H1 (cell line): Measurements from ENCODE around the gene NAT10. TPM values are rescaled to one million over a fixed set of nuclear protein-coding genes. Genes with fewer than 3 reads are reported as not detected.

ENCODE experiments used
- CTCF ChIA-PET: fragments of 300-600 bp; sonication (Branson Sonifier 250); formaldehyde crosslinking; loops from one replicate; lab custom pipeline; 2021; ENCODE audit not compliant: partially characterized antibody; lab: Charles Lee
- POLR2A ChIA-PET: fragments of 300-600 bp; sonication (Branson Sonifier 250); formaldehyde crosslinking; loops from one replicate; lab custom pipeline; 2021; ENCODE audit warnings: inconsistent platforms; ENCODE audit not compliant: partially characterized antibody; lab: Charles Lee
- DNase-seq, 2 experiments: peaks; one replicate each; pipeline versions ENCODE4 v3.0.0 to v3.0.0-alpha.2; 2010 to 2022; ENCODE audit warnings: low spot score in 2 of 2, low read depth in 1 of 2, mixed read lengths in 1 of 2
- FAIRE-seq: peaks from 2 replicates; lab custom pipeline; 2011; peaks lifted over from hg19 to GRCh38; lab: Jason Lieb, UNC
- H2AFZ ChIP-seq: 2 replicates; pipeline ENCODE4 v1.8.1; 2012; ENCODE audit warnings: low read length, inconsistent platforms
- H2AK5ac ChIP-seq: 2 replicates; pipeline ENCODE4 v1.6.1; 2013; ENCODE audit warnings: low read depth, low read length
- H2BK120ac ChIP-seq: replicated peaks from 2 replicates; pipeline ENCODE3; 2013; ENCODE audit warnings: low read depth, low read length, inconsistent platforms
- H2BK12ac ChIP-seq: 2 replicates; pipeline ENCODE4 v1.6.1; 2013; ENCODE audit warnings: low read depth, low read length
- H2BK15ac ChIP-seq: 2 replicates; pipeline ENCODE4 v1.6.1; 2013; ENCODE audit warnings: low read length
- H2BK20ac ChIP-seq: 2 replicates; pipeline ENCODE4 v1.6.1; 2013; ENCODE audit warnings: low read length
- H2BK5ac ChIP-seq: 2 replicates; pipeline ENCODE4 v1.6.1; 2013; ENCODE audit warnings: low read depth, low read length
- H3K14ac ChIP-seq: 2 replicates; pipeline ENCODE4 v1.6.1; 2013; ENCODE audit warnings: inconsistent platforms; ENCODE audit not compliant: insufficient read length
- H3K18ac ChIP-seq: 2 replicates; pipeline ENCODE4 v1.6.1; 2013; ENCODE audit warnings: low read length; ENCODE audit errors: extremely low read depth
- H3K23ac ChIP-seq: 2 replicates; pipeline ENCODE4 v1.6.1; 2013; ENCODE audit warnings: inconsistent platforms; ENCODE audit not compliant: insufficient read length
- H3K23me2 ChIP-seq: 2 replicates; pipeline ENCODE4 v1.6.1; 2013; ENCODE audit warnings: low read depth, low read length
- H3K27ac ChIP-seq: 2 replicates; pipeline ENCODE4 v1.6.1; 2011; ENCODE audit warnings: low read depth, low read length, inconsistent platforms
- H3K27me3 ChIP-seq, 4 experiments: replicated peaks in 1 of 4; 1 replicate in 1 of 4; 2 replicates in 3 of 4; pipeline versions ENCODE4 v1.6.1 to v1.8.1; 2011 to 2013; ENCODE audit warnings: low read length in 3 of 4, mild to moderate bottlenecking in 3 of 4, inconsistent platforms in 2 of 4, mixed read lengths in 2 of 4, moderate library complexity in 1 of 4; ENCODE audit not compliant: control insufficient read depth in 3 of 4, insufficient read depth in 3 of 4; ENCODE audit errors: extremely low read depth in 1 of 4
- H3K36me3 ChIP-seq, 4 experiments: 2 replicates each; pipeline versions ENCODE4 v1.6.1 to v1.8.1; 2011 to 2013; ENCODE audit warnings: mild to moderate bottlenecking in 4 of 4, low read length in 3 of 4, moderate library complexity in 2 of 4, control low read depth in 1 of 4, inconsistent platforms in 1 of 4; ENCODE audit not compliant: insufficient read depth in 4 of 4, control insufficient read depth in 2 of 4
- H3K4ac ChIP-seq: replicated peaks from 2 replicates; pipeline ENCODE3; 2013; ENCODE audit warnings: low read length, low read depth, mixed read lengths, inconsistent platforms; ENCODE audit not compliant: insufficient read length
- H3K4me1 ChIP-seq, 4 experiments: replicated peaks in 1 of 4; 1 replicate in 1 of 4; 2 replicates in 3 of 4; pipeline versions ENCODE4 v1.6.1 to v1.8.1; 2011 to 2013; ENCODE audit warnings: low read length in 3 of 4, inconsistent platforms in 2 of 4, mixed read lengths in 1 of 4; ENCODE audit not compliant: insufficient read depth in 4 of 4, control insufficient read depth in 3 of 4
- H3K4me2 ChIP-seq, 2 experiments: 2 replicates each; pipeline versions ENCODE4 v1.6.1 to v1.8.1; 2011 to 2013; ENCODE audit warnings: low read depth in 2 of 2, low read length in 2 of 2, control low read depth in 1 of 2, inconsistent platforms in 1 of 2, mild to moderate bottlenecking in 1 of 2; ENCODE audit not compliant: insufficient read depth in 1 of 2
- H3K4me3 ChIP-seq, 4 experiments: fragments of 200-600, 300-600 bp in 1 of 4; sonication (generic), shearing (Covaris generic), sonication (Bioruptor Twin) in 1 of 4; 2 replicates each; pipeline versions ENCODE4 v1.5.1 to v1.8.1; 2011 to 2016; ENCODE audit warnings: low read length in 4 of 4, low read depth in 3 of 4, control low read depth in 2 of 4, inconsistent platforms in 2 of 4, mild to moderate bottlenecking in 2 of 4, mixed read lengths in 1 of 4, moderate library complexity in 1 of 4; ENCODE audit not compliant: insufficient read depth in 2 of 4; ENCODE audit errors: extremely low read depth in 1 of 4
- H3K56ac ChIP-seq: replicated peaks from 2 replicates; pipeline ENCODE3; 2013; ENCODE audit warnings: low read depth, mild to moderate bottlenecking, mixed read lengths, low read length, inconsistent platforms; ENCODE audit not compliant: insufficient read length
- H3K79me1 ChIP-seq: 2 replicates; pipeline ENCODE4 v1.6.1; 2013; ENCODE audit warnings: low read depth, low read length, control low read depth
- H3K79me2 ChIP-seq, 2 experiments: 2 replicates each; pipeline versions ENCODE4 v1.6.1 to v1.8.1; 2012 to 2013; ENCODE audit warnings: low read length in 2 of 2, mild to moderate bottlenecking in 2 of 2, inconsistent platforms in 1 of 2; ENCODE audit not compliant: insufficient read depth in 2 of 2, control insufficient read depth in 1 of 2
- H3K9ac ChIP-seq, 4 experiments: replicated peaks in 1 of 4; 1 replicate in 1 of 4; 2 replicates in 3 of 4; pipeline versions ENCODE4 v1.6.1 to v1.8.1; 2011 to 2013; ENCODE audit warnings: low read depth in 3 of 4, low read length in 3 of 4, control low read depth in 2 of 4, mild to moderate bottlenecking in 2 of 4, moderate library complexity in 2 of 4, inconsistent platforms in 1 of 4; ENCODE audit errors: extremely low read depth in 1 of 4
- H3K9me3 ChIP-seq, 2 experiments: 2 replicates each; pipeline versions ENCODE4 v1.6.1 to v1.8.1; 2012 to 2013; ENCODE audit warnings: mild to moderate bottlenecking in 2 of 2, moderate library complexity in 2 of 2, control low read depth in 1 of 2, inconsistent platforms in 1 of 2, low read depth in 1 of 2, low read length in 1 of 2, mixed read lengths in 1 of 2; ENCODE audit not compliant: insufficient read depth in 2 of 2
- H4K20me1 ChIP-seq, 2 experiments: replicated peaks in 1 of 2; 2 replicates each; pipeline versions ENCODE3 to v1.8.1; 2011 to 2013; ENCODE audit warnings: inconsistent platforms in 2 of 2, low read length in 2 of 2, mild to moderate bottlenecking in 1 of 2; ENCODE audit not compliant: insufficient read depth in 2 of 2, control insufficient read depth in 1 of 2
- H4K5ac ChIP-seq: 2 replicates; pipeline ENCODE4 v1.6.1; 2013; ENCODE audit warnings: low read length, low read depth, mixed read lengths, inconsistent platforms; ENCODE audit not compliant: insufficient read length
- H4K8ac ChIP-seq: 2 replicates; pipeline ENCODE4 v1.8.0; 2013; ENCODE audit warnings: mild to moderate bottlenecking, moderate library complexity, low read length, inconsistent platforms; ENCODE audit not compliant: insufficient read depth; ENCODE audit errors: extremely low read depth
- H4K91ac ChIP-seq: replicated peaks from 2 replicates; pipeline ENCODE3; 2013; ENCODE audit warnings: low read length, mixed read lengths, inconsistent platforms; ENCODE audit not compliant: insufficient read length
- ATF3 ChIP-seq: IDR thresholded peaks from 2 replicates; pipeline ENCODE4 v1.6.1; 2011; ENCODE audit warnings: low read depth, mild to moderate bottlenecking, low read length; ENCODE audit not compliant: insufficient read depth
- BRCA1 ChIP-seq: IDR thresholded peaks from 2 replicates; pipeline ENCODE4 v1.6.1; 2012; ENCODE audit warnings: low read depth, low read length, improper control_type of control experiment
- EGR1 ChIP-seq: IDR thresholded peaks from 2 replicates; pipeline ENCODE4 v1.6.1; 2011; ENCODE audit warnings: low read depth, low read length, borderline replicate concordance
- NANOG ChIP-seq: IDR thresholded peaks from 2 replicates; pipeline ENCODE4 v1.6.1; 2011; ENCODE audit warnings: low read length, low read depth, mild to moderate bottlenecking, inconsistent platforms; ENCODE audit not compliant: insufficient read depth, poor library complexity, severe bottlenecking
- RAD21 ChIP-seq, 2 experiments: IDR thresholded peaks in 1 of 2; conservative IDR thresholded peaks in 1 of 2; 2 replicates each; pipeline ENCODE4 v1.6.1; 2011; ENCODE audit warnings: low read depth in 2 of 2, low read length in 2 of 2, improper control_type of control experiment in 1 of 2, inconsistent platforms in 1 of 2, mild to moderate bottlenecking in 1 of 2, moderate library complexity in 1 of 2
- TEAD4 ChIP-seq: IDR thresholded peaks from 2 replicates; pipeline ENCODE4 v1.6.1; 2012; ENCODE audit warnings: low read depth, low read length, inconsistent platforms, mixed read lengths
- YY1 ChIP-seq: IDR thresholded peaks from 2 replicates; pipeline ENCODE4 v1.6.1; 2011; ENCODE audit warnings: low read depth, mild to moderate bottlenecking, low read length
- WGBS, 2 experiments: shearing (Covaris generic) in 1 of 2; methylation state at CpG; one replicate each; pipeline versions ENCODE4 v1.1.6 to v1.1.7; 2013 to 2015; ENCODE audit warnings: low lambda C conversion rate in 2 of 2, mixed read lengths in 2 of 2, inconsistent platforms in 1 of 2, low coverage in 1 of 2, missing lambda C conversion rate in 1 of 2; ENCODE audit not compliant: insufficient replicate concordance in 2 of 2, insufficient coverage in 1 of 2, insufficient read length in 1 of 2; ENCODE audit errors: extremely low coverage in 1 of 2, missing lambda C conversion rate in 1 of 2; 5-methylcytosine and 5-hydroxymethylcytosine counted together
- polyA plus RNA-seq, 7 experiments: library from polyadenylated mRNA; depleted of rRNA in 3 of 7; stranded (reverse) in 5 of 7; unstranded in 2 of 7; fragments of >200 nt in 5 of 7; fragments of 200-250 nt in 2 of 7; gene quantifications; 1 replicate in 5 of 7; 2 replicates in 1 of 7; 4 replicates in 1 of 7; pipeline versions ENCODE4 v1.2.1 to v1.2.3, GENCODE V29; 2011 to 2013; ENCODE audit warnings: missing spikeins in 2 of 7, mixed read lengths in 2 of 7
- total RNA-seq: library from RNA; stranded (reverse); fragmentation: NEBNext Ultra II Directional; extraction: Animal tissue kit (Norgen Biotek cat#: 25700); gene quantifications from 2 replicates; pipeline ENCODE4 v1.2.1, GENCODE V29; 2021

NAT10 gene
- total and polyA plus RNA-seq, 2 of the 8 experiments (the other 6 are each of a cell fraction or from before 2014, with no cell fraction given), result 66.3 to 89.6 TPM

- Histone ChIP-seq H3K14ac (no peak overlapping the region), H3K23ac (no peak overlapping the region), H3K4me2 (no peak overlapping the region), H3K36me3 (peaks cover 44 to 79% (median 68%) of the 10 kb centered on the region in 4 experiments), H3K4ac (no peak overlapping the region), H3K4me3 (no peak overlapping the region), H4K8ac (no peak overlapping the region), H2BK20ac (no peak overlapping the region), H3K9ac (no peak overlapping the region), H3K79me1 (no peaks in the 10 kb centered on the region), H3K56ac (no peak overlapping the region), H2BK12ac (no peak overlapping the region), H2AFZ (no peak overlapping the region), H3K79me2 (no peaks in the 10 kb centered on the region), H2BK5ac (no peak overlapping the region), H3K23me2 (no peaks in the 10 kb centered on the region; the same call in 1 of the 2 replicates), H2AK5ac (no peak overlapping the region), H3K27me3 (no peaks in the 10 kb centered on the region), H4K5ac (no peak overlapping the region), H4K91ac (no peak overlapping the region), H3K27ac (no peak overlapping the region), H4K20me1 (peaks cover 2 to 3% of the 10 kb centered on the region in 2 experiments), H2BK15ac (no peak overlapping the region), H3K4me1 (no peaks in the 10 kb centered on the region), H3K9me3 (no peaks in the 10 kb centered on the region), H3K18ac (no peak overlapping the region), H2BK120ac (no peak overlapping the region)
- CTCF ChIA-PET, result interaction anchor here (0.6 to 1.7 kb wide), 4 partner anchors 9 to 165 kb away, joined by 3 to 8 read pairs (median 4); no protein-coding TSS in a partner anchor
- POLR2A ChIA-PET, result interaction anchor here (0.8 to 4.5 kb wide), 2 partner anchors 9 to 16 kb away, joined by 3 to 23 read pairs; no protein-coding TSS in a partner anchor
- TF ChIP-seq EGR1 (no peak), ATF3 (no peak), RAD21 (IDR thresholded peaks at IDR 0.05 in 1 of 2, conservative IDR thresholded peaks at IDR 0.05 in 1 of 2; ENCODE audit: low read depth in 2 of 2, low read length in 2 of 2) (no peak), BRCA1 (no peak), TEAD4 (no peak), NANOG (no peak), YY1 (no peak)
- 87% methylated on average over 11 of the region's 11 CpGs; no CpG with 5 or more reads in 1 of the 2 experiments for WGBS, 2 experiments
- DNase-seq (no peak), FAIRE-seq (no peak)
Measured at GRCh38 chr11:34140149-34140548, 34.7 kb downstream of the NAT10 start.
